AG08395 (cell line): ENCODE data around the gene PPP5C.
A peak's percentile ranks its signal among the peaks of the same experiment; 100 is the strongest.
"Not testable (repeated sequence)": the region's sequence is repeated elsewhere in the genome, so short reads cannot be mapped to it uniquely, and the experiment has no call there.

Experiments
- DNase-seq: peaks from one replicate; pipeline ENCODE4 v3.0.0; 2012; ENCODE audit warnings: mixed read lengths, low spot score

The PPP5C gene

GRCh38 chr19:46346821-46347571 is at the start of gene PPP5C:
Gene PPP5C (plus strand): TSS chr19:46347087. CDS start chr19:46347097, 10 bp downstream.
- peak; percentile 98 for DNase-seq

- no peak for DNase-seq
Observed at GRCh38 chr19:46297700-46298478, 49.0 kb upstream of the PPP5C start.

- DNase-seq = no peak
Observed at GRCh38 chr19:46298479-46299003, 48.3 kb upstream of the PPP5C start.

GRCh38 chr19:46299004-46299509 is 47.8 kb upstream of the PPP5C start:
- DNase-seq = peak; percentile 84

- no peak for DNase-seq
Observed at GRCh38 chr19:46299695-46300094, 47.2 kb upstream of the PPP5C start.

GRCh38 chr19:46303322-46303690 is 43.6 kb upstream of the PPP5C start:
- DNase-seq = no peak

- DNase-seq = no peak
Observed at GRCh38 chr19:46303691-46304397, 43.0 kb upstream of the PPP5C start.

- no peak for DNase-seq
Observed at GRCh38 chr19:46306501-46306900, 40.4 kb upstream of the PPP5C start.

GRCh38 chr19:46308510-46308909 is 38.4 kb upstream of the PPP5C start:
- no peak for DNase-seq

GRCh38 chr19:46309056-46309455 is 37.8 kb upstream of the PPP5C start:
- no peak for DNase-seq

GRCh38 chr19:46311444-46311843 is 35.4 kb upstream of the PPP5C start:
- DNase-seq = no peak

- not testable (repeated sequence) for DNase-seq
Observed at GRCh38 chr19:46313540-46314469, 33.1 kb upstream of the PPP5C start.

GRCh38 chr19:46317339-46317738 is 29.5 kb upstream of the PPP5C start:
- no peak for DNase-seq

GRCh38 chr19:46319613-46320012 is 27.3 kb upstream of the PPP5C start:
- no peak for DNase-seq

- DNase-seq = no peak
Observed at GRCh38 chr19:46320559-46320958, 26.3 kb upstream of the PPP5C start.

- no peak for DNase-seq
Observed at GRCh38 chr19:46321653-46322052, 25.2 kb upstream of the PPP5C start.

- not testable (repeated sequence) for DNase-seq
Observed at GRCh38 chr19:46323227-46323626, 23.7 kb upstream of the PPP5C start.

- no peak for DNase-seq
Observed at GRCh38 chr19:46324277-46324676, 22.6 kb upstream of the PPP5C start.

- no peak for DNase-seq
Observed at GRCh38 chr19:46326608-46327007, 20.3 kb upstream of the PPP5C start.

GRCh38 chr19:46328079-46328478 is 18.8 kb upstream of the PPP5C start:
- DNase-seq = no peak

GRCh38 chr19:46330319-46330918 is 16.5 kb upstream of the PPP5C start:
- no peak for DNase-seq
